ENCODE measurements around the gene HMGA1. TPM values are rescaled to one million over a fixed set of nuclear protein-coding genes. Genes with fewer than 3 reads are reported as not detected.

The HMGA1 gene
- total and polyA plus RNA-seq, 2 of the 13 experiments (the other 11 are each of a cell fraction or from before 2014, with no cell fraction given), result 117 to 145 TPM

- TF ChIP-seq MAZ (IDR thresholded peaks at IDR 0.05; ENCODE audit: borderline replicate concordance, low read depth, low read length) (peak; percentile 38; the same call in 1 of the 2 replicates), MAZ (CRISPR knock-in tag; IDR thresholded peaks at IDR 0.05; ENCODE audit: low read depth) (peak; percentile 99), ZNF570 (CRISPR knock-in tag; IDR thresholded peaks at IDR 0.05; ENCODE audit: borderline replicate concordance) (peak; percentile 97; the same call in 1 of the 2 replicates), STAG1 (CRISPR knock-in tag; IDR thresholded peaks at IDR 0.05) (peak; percentile 50), BRCA1 (CRISPR knock-in tag; IDR thresholded peaks at IDR 0.05) (no peak), RELA (CRISPR knock-in tag; IDR thresholded peaks at IDR 0.05) (no peak), HOMEZ (CRISPR knock-in tag; IDR thresholded peaks at IDR 0.05; ENCODE audit: low read depth) (no peak), ZNF776 (CRISPR knock-in tag; IDR thresholded peaks at IDR 0.05) (peak; percentile 99), FUBP1 (CRISPR knock-in tag; IDR thresholded peaks at IDR 0.05; ENCODE audit: borderline replicate concordance) (no peak), ZNF142 (CRISPR knock-in tag; IDR thresholded peaks at IDR 0.05) (peak; percentile 99), NRL (CRISPR knock-in tag; IDR thresholded peaks at IDR 0.05; ENCODE audit: borderline replicate concordance) (peak; percentile 97), ZNF256 (CRISPR knock-in tag; conservative IDR thresholded peaks at IDR 0.05) (peak; percentile 93; the same call in 1 of the 2 replicates), RARA (CRISPR knock-in tag; IDR thresholded peaks at IDR 0.05) (no peak; the same call in 1 of the 2 replicates), ZNF501 (CRISPR knock-in tag; IDR thresholded peaks at IDR 0.05) (no peak; the same call in 1 of the 2 replicates), HNRNPL (IDR thresholded peaks at IDR 0.05; ENCODE audit: low read depth, low read length) (peak; percentile 47; the same call in 1 of the 2 replicates), SRY (CRISPR knock-in tag; IDR thresholded peaks at IDR 0.05) (peak; percentile 99), HOXA9 (CRISPR knock-in tag; IDR thresholded peaks at IDR 0.05; ENCODE audit: borderline replicate concordance) (peak; percentile 98)
- TF ChIP-seq, protein P1, sequence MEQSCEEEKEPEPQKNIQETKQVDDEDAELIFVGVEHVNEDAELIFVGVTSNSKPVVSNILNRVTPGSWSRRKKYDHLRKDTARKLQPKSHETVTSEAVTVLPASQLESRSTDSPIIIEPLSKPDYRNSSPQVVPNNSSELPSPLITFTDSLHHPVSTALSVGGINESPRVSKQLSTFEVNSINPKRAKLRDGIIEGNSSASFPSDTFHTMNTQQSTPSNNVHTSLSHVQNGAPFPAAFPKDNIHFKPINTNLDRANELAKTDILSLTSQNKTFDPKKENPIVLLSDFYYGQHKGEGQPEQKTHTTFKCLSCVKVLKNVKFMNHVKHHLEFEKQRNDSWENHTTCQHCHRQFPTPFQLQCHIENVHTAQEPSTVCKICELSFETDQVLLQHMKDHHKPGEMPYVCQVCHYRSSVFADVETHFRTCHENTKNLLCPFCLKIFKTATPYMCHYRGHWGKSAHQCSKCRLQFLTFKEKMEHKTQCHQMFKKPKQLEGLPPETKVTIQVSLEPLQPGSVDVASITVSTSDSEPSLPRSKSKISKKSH (CRISPR knock-in tag; IDR thresholded peaks at IDR 0.05; ENCODE audit: borderline replicate concordance), result peak; percentile 99
These were observed 1.3 kb downstream of the HMGA1 start (continued) for GRCh38 chr6:34237722-34238584.

Measured in HepG2 (cell line).